Measurements from ENCODE around the gene GRAP2. TPM values are rescaled to one million over a fixed set of nuclear protein-coding genes. Genes with fewer than 3 reads are reported as not detected.

Gene GRAP2
- polyA plus RNA-seq, 3 donors: 0.05 to 4.2 (median 0.97) TPM

GRCh38 chr22:39937906-39938305 lies 37.0 kb downstream of the GRAP2 start:
- H3K27ac ChIP-seq (ENCODE audit: low read depth in 1 of 2, low read length in 2 of 2): no peak overlapping the region
- 20% methylated on average over 1 of the region's 3 CpGs for WGBS (ENCODE audit: insufficient coverage)
- no peak overlapping the region for H2AFZ ChIP-seq (ENCODE audit: insufficient read depth, low read depth, low read length, poor library complexity, severe bottlenecking)
- H3K9me3 ChIP-seq (replicated peaks in 1 of 2; ENCODE audit: control insufficient read depth in 1 of 2, insufficient read depth in 1 of 2, low read length in 2 of 2): no peaks in the 10 kb centered on the region
- TF ChIP-seq CTCF (IDR thresholded peaks at IDR 0.05): no peak
- Mint-ChIP-seq H3K27me3 (ENCODE audit: low read depth in 3 of 3) (peaks cover 22 to 33% (median 24%) of the 10 kb centered on the region in 3 donors), H3K4me3 (no peak overlapping the region), H3K27ac (no peak overlapping the region), H3K36me3 (no peaks in the 10 kb centered on the region), H3K4me1 (peaks cover 27% of the 10 kb centered on the region), H3K9me3 (no peaks in the 10 kb centered on the region)
- DNase-seq: no peak
- no peak overlapping the region for H3K9ac ChIP-seq (ENCODE audit: insufficient read depth, low read length, poor library complexity, severe bottlenecking)
- no peaks in the 10 kb centered on the region for H4K20me1 ChIP-seq (ENCODE audit: insufficient read depth, low read length)
- no peaks in the 10 kb centered on the region for H3K36me3 ChIP-seq (replicated peaks in 1 of 2; ENCODE audit: control insufficient read depth in 1 of 2, insufficient read depth in 2 of 2, low read length in 2 of 2)
- H3K4me1 ChIP-seq (ENCODE audit: control insufficient read depth in 1 of 2, insufficient read depth in 2 of 2, low read length in 2 of 2): peaks cover 5 to 14% of the 10 kb centered on the region in 2 donors
- H3K4me3 ChIP-seq (replicated peaks in 1 of 3; ENCODE audit: low read depth in 2 of 3, low read length in 3 of 3): no peak overlapping the region
- intact Hi-C loops (cut with micrococcal nuclease): loop anchor here in 1 of 2 donors (10.0 kb wide), 1 partner anchor 57 kb away; the partner anchor contains the start of gene FAM83F
- peaks cover 4 to 16% of the 10 kb centered on the region in 2 donors for H3K27me3 ChIP-seq (ENCODE audit: control insufficient read depth in 2 of 2, insufficient read depth in 2 of 2, low read length in 2 of 2)
- no peaks in the 10 kb centered on the region for H3K79me2 ChIP-seq (ENCODE audit: insufficient read depth, low read length)
- no peak overlapping the region for H3K4me2 ChIP-seq (replicated peaks; ENCODE audit: extremely low read depth, low read length, poor library complexity, severe bottlenecking)

GRCh38 chr22:39938509-39939111 lies 37.7 kb downstream of the GRAP2 start:
- Mint-ChIP-seq H3K4me3 (no peak overlapping the region), H3K36me3 (no peaks in the 10 kb centered on the region), H3K9me3 (peaks cover 0 to under 1% (median 0%) of the 10 kb centered on the region in 7 donors), H3K27ac (no peak overlapping the region), H3K27me3 (ENCODE audit: low read depth in 3 of 3) (peaks cover 19 to 32% (median 23%) of the 10 kb centered on the region in 3 donors), H3K4me1 (peaks cover 31% of the 10 kb centered on the region)
- Histone ChIP-seq H2AFZ (ENCODE audit: insufficient read depth, low read depth, low read length, poor library complexity, severe bottlenecking) (no peak overlapping the region), H3K4me3 (replicated peaks in 1 of 3; ENCODE audit: low read depth in 2 of 3, low read length in 3 of 3) (no peak overlapping the region), H3K4me2 (replicated peaks; ENCODE audit: extremely low read depth, low read length, poor library complexity, severe bottlenecking) (no peak overlapping the region), H3K27me3 (ENCODE audit: control insufficient read depth in 2 of 2, insufficient read depth in 2 of 2, low read length in 2 of 2) (peaks cover 4 to 16% of the 10 kb centered on the region in 2 donors), H3K79me2 (ENCODE audit: insufficient read depth, low read length) (no peaks in the 10 kb centered on the region), H3K9me3 (replicated peaks in 1 of 2; ENCODE audit: control insufficient read depth in 1 of 2, insufficient read depth in 1 of 2, low read length in 2 of 2) (no peaks in the 10 kb centered on the region), H4K20me1 (ENCODE audit: insufficient read depth, low read length) (no peaks in the 10 kb centered on the region), H3K4me1 (ENCODE audit: control insufficient read depth in 1 of 2, insufficient read depth in 2 of 2, low read length in 2 of 2) (peaks cover 10 to 21% of the 10 kb centered on the region in 2 donors), H3K36me3 (replicated peaks in 1 of 2; ENCODE audit: control insufficient read depth in 1 of 2, insufficient read depth in 2 of 2, low read length in 2 of 2) (no peaks in the 10 kb centered on the region), H3K9ac (ENCODE audit: insufficient read depth, low read length, poor library complexity, severe bottlenecking) (no peak overlapping the region), H3K27ac (ENCODE audit: low read depth in 1 of 2, low read length in 2 of 2) (no peak overlapping the region)
- 93% methylated on average over 10 of the region's 14 CpGs for WGBS (ENCODE audit: insufficient coverage)
- DNase-seq: no peak
- TF ChIP-seq CTCF (IDR thresholded peaks at IDR 0.05): no peak
- intact Hi-C loops (cut with micrococcal nuclease): loop anchor here in 1 of 2 donors (10.0 kb wide), 1 partner anchor 56 kb away; the partner anchor contains the start of gene FAM83F

All from CD14-positive monocyte (primary cell).